Left forelimb (tissue), 1 donor: ENCODE data around the gene IQCE.
"Not testable (repeated sequence)": the region's sequence is repeated elsewhere in the genome, so short reads cannot be mapped to it uniquely, and the experiment has no call there.

Source experiments
- DNase-seq: peaks from one replicate; pipeline ENCODE4 v3.0.0-alpha.2; 2018; ENCODE audit warnings: low spot score

The IQCE gene

DNA sequence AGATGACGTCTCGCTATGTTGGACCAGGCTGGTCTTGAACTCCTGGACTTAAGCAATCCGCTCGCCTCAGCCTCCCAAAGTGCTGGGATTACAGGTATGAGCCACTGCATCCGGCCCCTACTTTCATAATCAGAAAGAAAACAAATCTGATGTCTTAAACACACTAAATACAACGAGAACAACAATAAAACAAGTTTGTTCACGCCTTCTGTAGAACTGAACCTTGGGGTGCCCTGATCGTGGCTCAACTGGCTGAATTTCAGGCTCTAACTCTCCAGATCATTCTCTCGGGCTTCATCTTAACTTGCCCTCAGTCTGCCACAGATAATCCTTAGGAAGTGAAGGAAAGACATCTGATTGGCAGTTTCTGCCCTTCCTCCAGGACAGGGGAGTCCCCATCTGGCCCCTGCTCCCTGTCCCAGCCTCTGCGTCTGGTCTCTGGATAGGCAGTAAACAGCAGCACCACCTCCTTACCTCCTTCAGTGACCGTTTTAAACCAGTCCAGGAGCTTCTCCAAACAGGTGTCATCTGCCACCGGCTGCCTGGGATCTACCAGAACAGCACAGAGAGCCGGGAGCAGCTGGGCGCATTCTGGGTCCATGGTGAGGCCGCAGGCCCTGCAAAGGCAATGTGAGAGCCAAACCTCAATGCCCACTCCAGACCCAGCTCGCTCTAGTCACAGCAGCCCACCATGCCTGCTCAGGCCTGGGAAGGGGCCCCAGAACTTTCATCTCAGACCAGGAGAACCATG lies 4.8 kb upstream of the IQCE start:
- DNase-seq, result no peak

DNA sequence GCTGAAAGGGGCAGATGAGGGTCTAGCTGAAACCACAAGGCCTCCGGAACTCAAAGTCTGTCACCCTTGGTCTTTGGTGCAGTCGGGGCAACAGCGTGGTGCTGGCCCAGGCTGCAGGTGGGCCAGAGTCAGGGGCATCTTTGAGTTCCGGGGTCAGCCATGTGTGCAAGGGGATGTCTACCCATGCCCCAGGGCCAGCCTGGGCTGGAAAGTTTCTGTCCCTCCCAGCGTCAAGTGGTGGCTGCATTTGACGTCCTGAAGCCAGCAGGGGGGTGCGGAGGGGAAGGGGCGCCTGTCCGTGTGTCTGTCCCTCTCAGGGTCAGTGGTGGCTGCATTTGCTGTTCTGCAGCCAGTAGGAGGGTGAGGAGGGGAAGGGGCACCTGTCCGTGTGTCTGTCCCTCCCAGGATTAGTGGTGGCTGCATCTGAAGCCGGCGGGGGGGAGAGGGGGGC lies 4.1 kb upstream of the IQCE start:
- no peak for DNase-seq

DNA sequence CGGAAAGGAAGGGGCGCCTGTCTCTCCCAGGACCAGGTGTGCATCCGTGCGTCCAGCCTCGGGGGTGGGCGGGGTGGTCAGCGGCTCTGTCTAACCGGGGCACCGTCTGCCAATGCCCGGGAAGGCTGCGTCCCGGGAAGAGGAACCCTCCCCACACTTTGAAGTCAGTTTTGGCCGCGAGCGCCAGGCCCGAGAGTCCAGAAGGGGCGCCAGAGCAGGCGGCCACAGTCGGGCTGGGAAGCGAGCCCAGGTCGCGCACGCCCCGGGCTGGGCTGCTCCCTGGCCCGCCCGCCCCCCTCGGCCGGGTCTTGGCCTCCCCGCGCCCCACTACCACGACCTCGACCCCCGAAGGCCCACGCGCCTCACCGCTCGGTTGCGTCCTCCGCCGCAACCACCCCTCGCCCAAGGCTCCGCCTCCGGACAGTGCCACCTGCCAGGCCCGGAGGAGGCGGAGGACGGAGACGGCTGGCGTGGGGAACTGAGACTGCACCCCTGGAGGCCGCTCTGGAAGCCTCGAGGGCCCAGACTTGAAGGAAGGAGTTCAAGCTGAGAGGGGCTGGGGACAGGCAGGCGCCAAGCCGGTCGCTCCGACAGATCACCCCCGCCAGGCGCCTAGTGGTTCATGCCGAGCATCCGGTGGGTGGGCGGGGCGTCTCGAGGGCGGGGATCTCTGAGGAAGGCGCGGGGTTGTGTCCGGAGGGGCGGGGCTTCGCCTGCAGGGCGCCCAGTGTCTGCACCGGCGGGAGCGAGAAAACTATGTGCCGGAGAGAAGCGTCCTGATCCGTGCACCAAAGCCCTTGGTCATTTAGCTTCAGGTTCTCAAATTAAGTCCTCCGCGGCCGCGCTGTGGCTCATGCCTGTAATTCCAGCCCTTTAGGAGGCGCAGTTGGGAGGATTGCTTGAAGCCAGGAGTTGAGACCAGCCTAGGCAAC lies 3.4 kb upstream of the IQCE start, which contains the start of gene BRAT1:
Gene BRAT1 (minus strand): TSS at position 404 of the 932 bp plus-strand sequence. CDS start 1,093 bp downstream, outside the sequence.
- DNase-seq, result peak; percentile 98

DNA sequence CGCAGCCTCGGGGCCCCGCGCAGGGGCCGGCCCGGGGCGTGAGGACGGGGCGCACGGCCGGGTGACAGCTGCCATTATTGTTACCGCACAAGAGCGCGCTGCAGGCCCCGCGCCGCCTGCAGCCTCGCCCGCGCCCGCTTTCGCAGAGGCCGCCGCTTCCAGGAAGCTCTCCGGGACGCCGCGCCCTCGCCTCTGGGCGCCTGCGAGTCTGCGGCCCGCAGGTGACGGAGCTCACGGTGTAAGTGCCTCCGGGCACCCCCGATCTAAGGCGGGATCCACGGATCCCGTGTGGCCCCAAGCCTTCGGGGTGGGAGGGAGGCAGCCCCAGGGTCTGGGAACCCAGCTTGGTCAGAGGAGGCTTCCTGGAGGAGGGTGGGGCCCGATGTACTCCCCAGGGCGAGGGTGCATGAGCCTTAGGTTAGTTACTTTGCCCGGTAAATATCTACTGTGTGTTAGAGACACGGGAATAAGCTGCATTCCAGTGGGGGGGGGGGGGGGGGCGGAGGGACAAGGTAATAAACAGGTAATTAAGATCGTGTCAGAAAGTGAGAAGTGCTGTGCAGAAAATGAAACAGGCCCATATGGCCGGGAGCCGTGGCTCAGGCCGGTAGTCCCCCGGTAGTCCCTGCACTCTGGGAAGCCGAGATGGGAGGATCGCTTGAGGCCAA lies 638 bp downstream of the IQCE start:
- no peak for DNase-seq

DNA sequence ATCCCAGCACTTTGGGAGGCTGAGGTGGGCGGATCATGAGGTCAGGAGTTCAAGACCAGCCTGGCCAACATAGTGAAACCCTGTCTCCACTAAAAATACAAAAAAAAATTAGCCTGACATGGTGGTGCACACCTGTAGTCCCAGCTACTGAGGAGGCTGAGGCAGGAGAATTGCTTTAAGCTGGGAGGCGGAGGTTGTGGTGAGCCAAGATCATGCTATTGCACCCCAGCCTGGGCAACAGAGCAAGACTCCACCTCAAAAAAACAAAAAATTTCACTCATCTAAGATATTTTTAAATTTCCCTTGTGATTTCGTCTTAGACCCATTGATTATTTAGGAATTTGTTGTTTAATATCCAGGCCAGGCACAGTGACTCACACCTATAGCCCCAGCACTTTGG lies 5.2 kb downstream of the IQCE start:
- not testable (repeated sequence) for DNase-seq

DNA sequence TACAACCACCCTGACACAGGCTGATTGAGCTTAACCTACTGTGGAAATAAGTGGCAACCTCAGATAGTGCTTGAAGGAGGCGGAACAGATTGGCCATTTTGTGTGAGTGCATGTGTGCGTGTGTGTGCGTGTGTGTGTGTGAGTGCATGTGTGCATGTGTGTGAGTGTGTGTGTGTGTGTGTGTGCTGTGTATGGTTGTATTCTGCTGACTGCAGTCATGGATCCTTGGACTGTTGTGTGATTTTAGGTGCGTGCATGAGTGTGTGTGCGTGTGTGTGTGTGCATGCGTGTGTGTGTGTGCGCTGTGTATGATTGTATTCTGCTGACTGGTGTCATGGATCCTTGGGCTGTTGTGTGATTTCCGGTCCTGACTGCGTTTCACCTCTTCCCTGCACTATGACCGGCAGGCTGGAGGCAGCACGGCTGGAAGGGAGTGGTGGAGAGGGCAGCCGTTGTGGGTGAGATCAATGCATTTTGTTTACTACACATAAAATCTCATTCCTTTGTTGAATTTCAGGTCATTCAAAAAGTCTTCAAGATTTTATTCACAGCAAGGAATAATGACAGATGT lies 6.3 kb downstream of the IQCE start:
- no peak for DNase-seq

DNA sequence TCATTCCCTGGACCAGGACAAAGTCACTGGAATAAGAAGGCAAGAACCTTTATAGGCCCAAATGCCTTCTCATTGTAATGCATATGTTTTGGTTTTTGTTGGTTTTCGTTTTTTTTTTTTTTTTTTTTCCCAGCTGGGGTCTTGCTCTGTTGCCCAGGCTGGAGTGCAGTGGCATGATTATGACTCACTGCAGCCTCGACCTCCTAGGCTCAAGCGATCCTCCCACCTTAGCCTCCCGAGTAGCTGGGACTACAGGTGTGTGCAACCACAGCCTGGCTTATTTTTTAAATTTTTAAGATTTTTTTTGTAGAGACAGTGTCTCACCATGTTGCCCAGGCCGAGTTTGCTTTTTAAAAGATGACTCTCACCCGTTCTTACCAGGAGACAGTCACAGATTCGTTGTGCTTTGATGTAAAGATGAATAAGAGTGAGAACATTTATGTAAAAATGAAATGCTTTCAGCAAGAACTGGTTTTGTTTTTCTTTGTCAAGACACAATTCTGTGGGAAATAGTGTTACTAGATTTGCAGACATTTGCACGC lies 7.6 kb downstream of the IQCE start:
- no peak for DNase-seq

DNA sequence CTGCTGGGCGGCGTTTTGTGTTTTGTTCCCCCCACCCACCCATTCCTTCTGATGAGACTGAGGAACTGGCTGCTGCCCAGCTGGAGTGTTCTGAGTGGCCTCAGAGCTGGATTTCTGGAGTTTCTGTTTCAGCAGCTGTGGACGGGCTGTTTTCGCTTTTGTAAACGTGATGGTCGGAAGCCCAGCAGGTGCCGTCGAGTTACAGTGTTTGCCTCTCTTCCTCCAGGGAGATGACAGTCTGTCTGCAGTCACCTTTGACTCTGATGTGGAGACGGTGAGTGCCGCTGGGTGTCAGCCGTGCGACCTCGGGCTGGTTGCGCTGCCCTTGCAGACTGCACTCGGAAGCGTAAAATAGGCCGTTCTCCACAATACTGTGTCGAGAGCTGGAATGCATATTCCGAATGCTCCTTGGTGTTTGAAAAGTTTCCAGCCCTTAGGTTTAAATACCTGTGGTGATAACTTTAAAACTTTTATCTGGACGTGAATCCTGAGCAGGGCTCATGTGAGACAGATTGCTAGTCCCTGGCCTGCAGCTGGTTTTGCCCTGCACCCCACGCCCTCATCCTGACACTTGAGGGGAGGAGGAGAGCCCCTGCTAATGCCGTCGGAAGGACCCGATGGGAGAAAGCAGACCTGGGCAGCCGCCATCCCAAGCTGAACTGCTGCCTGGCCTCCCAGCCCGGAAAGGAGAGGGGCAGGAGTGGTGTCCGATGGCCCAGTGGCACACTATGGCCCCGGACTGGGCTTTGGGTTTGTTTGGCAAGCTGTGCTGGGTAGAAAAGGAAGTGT lies 8.3 kb downstream of the IQCE start:
- DNase-seq, result no peak

DNA sequence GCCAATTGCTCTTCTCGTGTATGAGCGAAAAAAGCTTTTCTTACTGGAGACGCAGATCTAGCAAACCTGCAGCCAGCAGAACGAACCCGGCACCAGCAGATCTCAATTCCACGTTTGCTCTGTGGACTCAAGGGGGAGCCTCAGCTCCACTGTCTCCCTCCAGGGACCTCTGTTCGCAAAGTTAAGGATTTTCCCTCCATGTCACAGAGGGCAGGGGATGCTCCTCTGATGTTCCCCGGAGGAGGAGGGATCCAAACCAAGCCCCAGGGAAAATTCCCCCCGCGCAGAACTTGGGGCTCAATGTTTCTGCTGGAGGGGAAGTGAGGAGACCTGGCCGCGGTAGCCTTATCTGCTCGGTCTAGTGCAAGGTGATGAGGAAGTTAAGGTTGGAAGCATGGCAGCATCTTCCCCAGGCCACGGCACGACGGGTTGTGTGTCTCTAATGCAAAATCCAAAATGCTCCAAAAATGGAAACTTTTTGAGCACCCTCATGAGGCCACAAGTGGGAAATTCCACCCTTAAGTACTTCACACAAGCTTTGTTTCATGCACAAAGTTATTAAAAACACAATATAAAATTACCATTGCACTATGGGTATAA lies 9.0 kb downstream of the IQCE start:
- no peak for DNase-seq

DNA sequence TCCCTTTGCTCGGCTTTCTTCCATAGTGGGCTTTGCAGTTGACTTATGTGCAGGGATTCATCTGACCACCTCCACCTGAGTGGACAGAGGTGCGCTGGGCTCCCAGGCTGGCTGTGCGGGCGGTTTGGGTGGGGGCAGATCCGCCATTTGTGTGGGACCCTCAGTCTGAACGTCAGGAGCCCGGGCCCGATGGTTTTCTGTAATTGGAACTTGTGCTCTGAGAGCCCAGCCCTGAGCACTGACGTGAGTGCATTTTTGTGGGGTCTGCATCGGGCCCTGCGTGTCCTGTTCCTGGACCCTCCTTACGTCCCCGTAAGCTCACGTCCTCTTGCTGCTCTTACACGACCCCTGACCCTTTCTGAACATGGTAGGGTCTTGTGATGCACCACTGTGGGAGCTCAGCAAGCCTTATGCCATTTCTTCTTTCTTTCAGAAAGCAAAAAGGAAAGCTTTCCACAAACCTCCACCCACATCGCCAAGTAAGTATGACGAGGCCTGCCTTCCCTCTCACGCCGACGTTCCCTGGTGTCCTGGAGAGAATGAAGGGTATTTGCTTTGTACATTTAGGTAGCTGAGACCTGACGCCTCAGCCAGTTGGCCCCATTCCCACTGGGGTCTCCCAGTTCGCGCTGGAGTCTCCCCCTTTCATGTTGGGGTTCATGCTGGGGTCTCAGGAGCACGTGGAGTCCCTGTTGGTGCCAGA lies 9.9 kb downstream of the IQCE start:
- DNase-seq, result no peak

DNA sequence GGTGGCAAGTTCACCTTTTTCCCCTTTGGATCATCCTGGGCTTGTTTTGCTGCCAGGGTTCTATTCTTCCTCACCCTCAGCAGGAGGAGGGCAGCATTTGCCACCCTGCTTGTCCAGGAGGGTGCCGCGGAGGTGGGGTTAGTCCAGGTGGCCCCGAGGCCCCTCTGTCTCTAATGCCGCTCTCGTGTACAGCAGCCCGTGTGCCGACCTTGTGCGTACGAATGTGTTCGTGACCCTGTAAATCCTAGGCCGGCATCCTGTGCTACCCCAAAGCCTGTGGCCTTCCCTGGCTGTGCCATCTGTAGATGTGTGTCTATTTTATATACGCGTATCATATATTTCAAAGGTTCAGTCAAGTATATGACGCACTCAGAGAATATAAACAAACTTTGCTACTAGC lies 10.6 kb downstream of the IQCE start:
- DNase-seq, result no peak

DNA sequence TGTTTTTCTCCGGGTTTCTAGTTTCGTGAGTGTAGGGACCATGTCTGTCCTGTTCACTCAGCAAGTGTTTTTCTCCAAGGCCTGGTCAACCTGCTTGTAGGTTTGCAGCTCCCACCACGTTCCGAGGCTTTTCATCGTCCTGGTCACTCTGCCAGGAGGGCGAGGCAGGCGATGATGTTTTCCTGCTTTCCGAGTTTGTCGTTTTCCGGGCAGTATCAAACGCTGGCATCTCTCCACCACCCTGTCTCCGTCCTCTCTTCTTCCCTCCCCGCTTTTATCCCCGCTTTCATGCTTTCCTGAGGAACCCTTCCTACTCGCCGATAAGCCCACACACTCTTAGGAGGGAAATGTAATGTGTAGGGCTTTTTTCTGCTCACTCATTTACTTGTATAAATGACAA lies 11.2 kb downstream of the IQCE start:
- no peak for DNase-seq

DNA sequence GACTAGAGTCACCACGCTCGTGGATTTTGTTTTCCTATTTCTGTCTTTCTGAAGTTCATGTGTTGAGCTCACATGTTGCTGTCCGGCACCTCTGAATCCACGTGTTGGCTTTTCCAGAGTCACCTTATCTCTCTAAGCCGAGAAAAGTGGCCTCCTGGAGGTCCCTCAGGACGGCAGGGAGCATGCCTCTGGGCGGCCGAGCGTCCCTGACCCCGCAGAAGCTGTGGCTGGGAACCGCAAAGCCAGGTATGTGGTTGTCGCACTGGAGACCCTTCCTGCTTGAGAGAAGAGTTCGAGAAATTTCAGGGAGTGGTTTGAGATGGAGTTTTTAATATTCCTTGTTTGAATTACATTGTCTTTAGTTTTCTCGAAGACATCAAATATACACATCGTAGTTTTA lies 12.6 kb downstream of the IQCE start:
- no peak for DNase-seq

DNA sequence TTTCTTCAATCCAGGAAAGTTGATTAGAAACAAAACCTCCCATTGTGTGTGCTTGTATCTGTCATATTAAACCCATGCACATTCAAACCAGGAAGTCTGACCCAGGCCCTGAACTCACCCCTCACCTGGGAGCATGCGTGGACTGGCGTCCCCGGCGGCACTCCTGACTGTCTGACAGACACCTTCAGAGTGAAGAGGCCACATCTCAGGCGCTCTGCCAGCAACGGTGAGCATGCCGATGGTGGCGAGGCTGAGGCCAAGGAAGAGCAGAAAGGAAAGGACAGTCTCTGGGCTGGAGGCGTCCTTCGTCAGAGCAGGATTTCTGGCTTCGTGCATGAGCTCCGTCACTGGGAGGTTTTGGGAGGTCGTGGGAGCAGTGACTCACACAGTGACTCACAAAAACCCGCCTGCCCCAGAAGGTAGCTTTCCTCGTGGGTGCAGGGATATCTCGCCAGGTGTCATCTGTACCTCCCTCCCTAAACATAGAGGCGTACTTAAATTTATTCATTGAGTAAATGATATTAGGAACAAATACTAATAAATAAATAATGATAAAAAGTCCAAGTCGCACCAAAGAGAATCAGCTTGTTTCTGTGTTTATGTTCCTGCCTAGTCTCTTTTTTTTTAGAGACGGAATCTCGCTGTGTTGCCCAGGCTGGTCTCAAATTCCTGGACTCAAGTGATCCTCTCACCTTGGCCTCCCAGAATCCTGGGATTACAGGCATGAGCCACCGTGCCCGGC lies 13.5 kb downstream of the IQCE start:
- DNase-seq, result no peak

DNA sequence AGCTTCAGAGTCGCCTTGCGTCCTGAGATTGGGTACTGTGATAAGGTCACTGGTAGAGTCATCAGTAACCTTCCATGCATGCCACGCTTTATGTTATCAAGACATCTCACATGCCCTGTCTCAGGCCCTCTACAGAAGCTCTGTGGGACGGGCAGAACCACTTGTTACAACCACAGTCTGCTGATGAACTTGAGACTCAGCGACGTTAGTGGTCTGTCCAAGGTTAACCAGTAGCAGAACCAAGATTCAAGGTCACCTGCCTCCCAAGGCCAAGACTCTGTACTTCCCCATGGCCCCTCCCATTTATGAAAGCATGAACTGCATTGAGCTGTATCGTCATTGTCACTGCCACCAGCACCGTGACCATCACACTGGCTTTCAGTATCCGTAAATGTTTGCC lies 15.0 kb downstream of the IQCE start:
- DNase-seq, result no peak

DNA sequence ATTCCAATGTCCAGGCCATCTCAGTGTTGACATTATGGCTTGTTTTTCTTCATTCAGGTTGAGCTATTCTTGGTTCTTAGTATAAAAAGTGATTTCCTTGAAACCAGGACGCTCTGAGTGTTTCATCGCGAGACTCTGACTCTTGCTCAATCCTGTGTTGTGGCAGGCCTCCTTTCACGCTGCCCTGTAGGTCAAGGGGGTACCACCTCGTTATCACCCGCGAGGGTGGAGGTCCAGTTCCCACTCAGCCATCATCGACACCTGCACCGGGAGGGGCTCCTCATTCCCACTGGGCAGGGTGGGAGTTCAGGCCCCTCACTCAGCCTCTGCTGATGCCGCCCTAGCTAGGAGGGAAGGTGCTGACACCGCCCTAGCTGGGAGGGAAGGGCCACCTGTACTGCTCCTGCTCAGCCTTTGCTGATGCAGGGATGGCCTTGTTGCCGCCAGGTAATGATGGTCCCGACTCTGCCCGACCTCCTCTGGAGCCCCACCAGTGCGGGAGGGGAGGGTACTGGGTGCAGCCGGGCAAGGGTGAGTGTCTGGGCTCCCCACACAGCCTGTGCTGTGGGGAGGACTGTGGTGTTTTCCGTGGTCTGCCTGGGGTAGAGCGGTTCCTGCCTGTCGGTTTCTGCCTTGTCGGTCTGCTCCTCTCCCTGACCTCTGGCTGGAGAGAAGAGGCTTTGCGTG lies 16.4 kb downstream of the IQCE start:
- no peak for DNase-seq

DNA sequence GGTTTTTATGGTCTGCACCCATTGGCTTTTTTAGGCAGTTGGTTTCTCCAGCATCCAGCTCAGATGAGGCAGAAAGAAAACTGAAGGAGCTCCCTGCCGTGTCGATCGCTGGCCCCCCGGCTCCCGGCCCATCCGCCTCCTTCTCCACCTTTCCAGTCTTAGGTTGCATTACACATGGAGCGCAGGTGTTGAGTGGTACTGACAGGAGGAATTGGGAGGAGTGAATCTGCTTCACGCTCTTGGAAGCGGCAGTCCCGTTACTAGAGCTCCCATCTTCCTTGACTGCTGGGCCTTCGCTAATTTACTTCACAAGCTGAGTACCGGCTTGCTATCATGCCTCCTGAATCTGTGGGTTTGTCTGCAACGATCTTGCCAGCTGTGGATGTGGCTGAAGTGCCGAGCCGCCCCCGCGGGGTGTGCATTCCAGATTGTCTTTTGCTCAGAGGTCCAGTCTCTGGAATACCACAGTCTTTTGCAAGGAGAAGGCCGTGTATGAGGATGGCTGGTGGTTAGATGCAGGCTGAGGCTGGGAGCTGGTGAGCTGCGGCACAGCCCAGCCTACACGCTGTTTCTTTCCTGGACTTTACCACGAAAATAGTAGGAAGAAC lies 17.1 kb downstream of the IQCE start:
- DNase-seq, result no peak
